ENCODE measurements around the gene HCFC1R1. TPM values are rescaled to one million over a fixed set of nuclear protein-coding genes. Genes with fewer than 3 reads are reported as not detected.

Gene HCFC1R1
- polyA plus RNA-seq, 3 donors: 16.7 to 27.1 (median 19.9) TPM

GRCh38 chr16:2985462-2985861, 38.3 kb downstream of the HCFC1R1 start:
- H3K4me2 ChIP-seq (replicated peaks; ENCODE audit: extremely low read depth, low read length, poor library complexity, severe bottlenecking): no peak overlapping the region
- H3K36me3 ChIP-seq (replicated peaks in 1 of 2; ENCODE audit: control insufficient read depth in 1 of 2, insufficient read depth in 2 of 2, low read length in 2 of 2): no peaks in the 10 kb centered on the region
- H3K9me3 Mint-ChIP-seq: no peaks in the 10 kb centered on the region
- peaks cover 7 to 26% (median 12%) of the 10 kb centered on the region in 3 donors for H3K27me3 Mint-ChIP-seq (ENCODE audit: low read depth in 3 of 3)
- no peak overlapping the region for H3K27ac ChIP-seq (ENCODE audit: low read depth in 1 of 2, low read length in 2 of 2)
- TF ChIP-seq CTCF (IDR thresholded peaks at IDR 0.05): no peak
- no peak overlapping the region for H2AFZ ChIP-seq (ENCODE audit: insufficient read depth, low read depth, low read length, poor library complexity, severe bottlenecking)
- 95% methylated on average over 8 of the region's 9 CpGs for WGBS (ENCODE audit: insufficient coverage)
- no peak overlapping the region for H3K4me3 Mint-ChIP-seq
- no peak for DNase-seq
- H3K27me3 ChIP-seq (ENCODE audit: control insufficient read depth in 2 of 2, insufficient read depth in 2 of 2, low read length in 2 of 2): no peaks in the 10 kb centered on the region
- no peak overlapping the region for H3K9ac ChIP-seq (ENCODE audit: insufficient read depth, low read length, poor library complexity, severe bottlenecking)
- H3K9me3 ChIP-seq (replicated peaks in 1 of 2; ENCODE audit: control insufficient read depth in 1 of 2, insufficient read depth in 1 of 2, low read length in 2 of 2): no peaks in the 10 kb centered on the region
- intact Hi-C loops (cut with micrococcal nuclease): no loop called here
- peaks cover 15% of the 10 kb centered on the region for H3K4me1 Mint-ChIP-seq
- H3K27ac Mint-ChIP-seq: no peak overlapping the region
- H3K4me1 ChIP-seq (ENCODE audit: control insufficient read depth in 1 of 2, insufficient read depth in 2 of 2, low read length in 2 of 2): peaks cover 13 to 15% of the 10 kb centered on the region in 2 donors
- no peak overlapping the region for H3K4me3 ChIP-seq (replicated peaks in 1 of 3; ENCODE audit: low read depth in 2 of 3, low read length in 3 of 3)
- H3K79me2 ChIP-seq (ENCODE audit: insufficient read depth, low read length): no peaks in the 10 kb centered on the region
- H3K36me3 Mint-ChIP-seq: no peaks in the 10 kb centered on the region
- H4K20me1 ChIP-seq (ENCODE audit: insufficient read depth, low read length): no peaks in the 10 kb centered on the region

- peak overlapping the region in 4 of 7 donors; percentile 36 to 83 (median 54) for H3K27ac Mint-ChIP-seq
- DNase-seq: peak; percentile 59 to 80 (median 71)
- peak overlapping the region; percentile 57 to 76 for H3K4me3 Mint-ChIP-seq
- peak overlapping the region in 1 of 3 experiments; percentile 15 for H3K4me3 ChIP-seq (replicated peaks in 1 of 3; ENCODE audit: low read depth in 2 of 3, low read length in 3 of 3)
- no peaks in the 10 kb centered on the region for H4K20me1 ChIP-seq (ENCODE audit: insufficient read depth, low read length)
- no peak overlapping the region for H3K9ac ChIP-seq (ENCODE audit: insufficient read depth, low read length, poor library complexity, severe bottlenecking)
- peaks cover 11% of the 10 kb centered on the region for H3K79me2 ChIP-seq (ENCODE audit: insufficient read depth, low read length)
- peaks cover 3 to 18% (median 4%) of the 10 kb centered on the region in 3 donors for H3K27me3 Mint-ChIP-seq (ENCODE audit: low read depth in 3 of 3)
- no peaks in the 10 kb centered on the region for H3K9me3 ChIP-seq (replicated peaks in 1 of 2; ENCODE audit: control insufficient read depth in 1 of 2, insufficient read depth in 1 of 2, low read length in 2 of 2)
- H2AFZ ChIP-seq (ENCODE audit: insufficient read depth, low read depth, low read length, poor library complexity, severe bottlenecking): peak overlapping the region; percentile 62
- no peaks in the 10 kb centered on the region for H3K9me3 Mint-ChIP-seq
- H3K36me3 ChIP-seq (replicated peaks in 1 of 2; ENCODE audit: control insufficient read depth in 1 of 2, insufficient read depth in 2 of 2, low read length in 2 of 2): no peaks in the 10 kb centered on the region
- H3K36me3 Mint-ChIP-seq: no peaks in the 10 kb centered on the region
- TF ChIP-seq CTCF (IDR thresholded peaks at IDR 0.05): peak; percentile 95
- H3K4me2 ChIP-seq (replicated peaks; ENCODE audit: extremely low read depth, low read length, poor library complexity, severe bottlenecking): peak overlapping the region; percentile 62
- H3K27ac ChIP-seq (ENCODE audit: low read depth in 1 of 2, low read length in 2 of 2): no peak overlapping the region
- intact Hi-C loops (cut with micrococcal nuclease): loop anchor here in 1 of 2 donors (2.0 kb wide), 1 partner anchor 15 kb away; the partner anchor contains the start of gene PAQR4
- WGBS (ENCODE audit: insufficient coverage): 6% methylated on average over 42 of the region's 42 CpGs
- peaks cover 22 to 29% of the 10 kb centered on the region in 2 donors for H3K4me1 ChIP-seq (ENCODE audit: control insufficient read depth in 1 of 2, insufficient read depth in 2 of 2, low read length in 2 of 2)
- peaks cover 23% of the 10 kb centered on the region for H3K4me1 Mint-ChIP-seq
- H3K27me3 ChIP-seq (ENCODE audit: control insufficient read depth in 2 of 2, insufficient read depth in 2 of 2, low read length in 2 of 2): no peaks in the 10 kb centered on the region
Measured at GRCh38 chr16:2983706-2984136, 40.0 kb downstream of the HCFC1R1 start.

Measured in CD14-positive monocyte (primary cell).